ENCODE results near the gene PROZ. TPM values are rescaled to one million over a fixed set of nuclear protein-coding genes. Genes with fewer than 3 reads are reported as not detected.

PROZ gene
- total and polyA plus RNA-seq, 2 of the 13 experiments (the other 11 are each of a cell fraction or from before 2014, with no cell fraction given), result 5.6 to 22.5 TPM

DNA sequence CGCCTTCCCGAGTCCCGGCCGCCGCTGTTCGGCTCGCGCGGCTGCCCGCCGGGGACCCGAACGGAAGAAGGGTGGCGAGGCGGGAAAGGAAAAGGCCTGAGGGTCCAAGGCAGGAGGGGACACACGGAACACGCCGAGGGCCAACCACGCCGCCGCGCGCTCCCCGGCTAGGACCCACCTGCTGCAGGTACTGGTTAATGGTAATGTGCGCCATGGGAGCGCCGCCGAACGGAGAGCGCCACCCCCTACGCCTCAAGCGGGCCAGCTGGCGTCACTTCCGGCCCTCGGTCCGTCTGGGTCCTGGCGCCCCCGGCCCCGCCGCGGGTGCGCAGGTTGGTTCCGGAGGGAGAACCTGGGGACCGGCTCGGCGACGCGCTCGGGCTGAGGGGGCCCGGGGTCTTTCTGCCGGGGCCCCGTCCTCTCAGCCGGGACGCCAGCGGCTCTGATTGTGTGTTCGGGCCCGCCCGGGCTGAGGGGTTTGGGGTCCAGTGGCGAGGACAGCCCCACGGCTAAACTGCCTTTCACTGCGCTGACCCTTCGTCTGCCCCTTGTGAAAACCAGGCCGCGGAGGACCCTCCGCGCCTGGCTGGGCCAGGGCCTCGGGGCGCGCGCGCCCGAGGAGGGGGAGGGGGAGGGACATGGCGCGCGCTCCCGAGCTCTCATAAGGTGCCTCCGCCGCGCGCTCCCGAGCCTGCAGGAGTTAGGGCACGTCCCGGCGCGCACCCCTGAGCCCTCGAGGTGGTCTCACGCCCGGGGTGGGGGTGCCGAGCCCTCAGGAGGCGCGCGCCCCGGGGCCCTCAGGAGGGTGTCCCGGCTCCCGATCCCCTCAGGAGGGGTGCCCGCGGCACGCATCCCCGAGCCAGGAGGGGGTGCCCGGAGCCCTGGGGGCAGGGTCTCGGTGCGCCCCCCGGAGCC lies 50.2 kb downstream of the PROZ start, which contains the start of gene PCID2 (continued):
- TF ChIP-seq, protein P1, sequence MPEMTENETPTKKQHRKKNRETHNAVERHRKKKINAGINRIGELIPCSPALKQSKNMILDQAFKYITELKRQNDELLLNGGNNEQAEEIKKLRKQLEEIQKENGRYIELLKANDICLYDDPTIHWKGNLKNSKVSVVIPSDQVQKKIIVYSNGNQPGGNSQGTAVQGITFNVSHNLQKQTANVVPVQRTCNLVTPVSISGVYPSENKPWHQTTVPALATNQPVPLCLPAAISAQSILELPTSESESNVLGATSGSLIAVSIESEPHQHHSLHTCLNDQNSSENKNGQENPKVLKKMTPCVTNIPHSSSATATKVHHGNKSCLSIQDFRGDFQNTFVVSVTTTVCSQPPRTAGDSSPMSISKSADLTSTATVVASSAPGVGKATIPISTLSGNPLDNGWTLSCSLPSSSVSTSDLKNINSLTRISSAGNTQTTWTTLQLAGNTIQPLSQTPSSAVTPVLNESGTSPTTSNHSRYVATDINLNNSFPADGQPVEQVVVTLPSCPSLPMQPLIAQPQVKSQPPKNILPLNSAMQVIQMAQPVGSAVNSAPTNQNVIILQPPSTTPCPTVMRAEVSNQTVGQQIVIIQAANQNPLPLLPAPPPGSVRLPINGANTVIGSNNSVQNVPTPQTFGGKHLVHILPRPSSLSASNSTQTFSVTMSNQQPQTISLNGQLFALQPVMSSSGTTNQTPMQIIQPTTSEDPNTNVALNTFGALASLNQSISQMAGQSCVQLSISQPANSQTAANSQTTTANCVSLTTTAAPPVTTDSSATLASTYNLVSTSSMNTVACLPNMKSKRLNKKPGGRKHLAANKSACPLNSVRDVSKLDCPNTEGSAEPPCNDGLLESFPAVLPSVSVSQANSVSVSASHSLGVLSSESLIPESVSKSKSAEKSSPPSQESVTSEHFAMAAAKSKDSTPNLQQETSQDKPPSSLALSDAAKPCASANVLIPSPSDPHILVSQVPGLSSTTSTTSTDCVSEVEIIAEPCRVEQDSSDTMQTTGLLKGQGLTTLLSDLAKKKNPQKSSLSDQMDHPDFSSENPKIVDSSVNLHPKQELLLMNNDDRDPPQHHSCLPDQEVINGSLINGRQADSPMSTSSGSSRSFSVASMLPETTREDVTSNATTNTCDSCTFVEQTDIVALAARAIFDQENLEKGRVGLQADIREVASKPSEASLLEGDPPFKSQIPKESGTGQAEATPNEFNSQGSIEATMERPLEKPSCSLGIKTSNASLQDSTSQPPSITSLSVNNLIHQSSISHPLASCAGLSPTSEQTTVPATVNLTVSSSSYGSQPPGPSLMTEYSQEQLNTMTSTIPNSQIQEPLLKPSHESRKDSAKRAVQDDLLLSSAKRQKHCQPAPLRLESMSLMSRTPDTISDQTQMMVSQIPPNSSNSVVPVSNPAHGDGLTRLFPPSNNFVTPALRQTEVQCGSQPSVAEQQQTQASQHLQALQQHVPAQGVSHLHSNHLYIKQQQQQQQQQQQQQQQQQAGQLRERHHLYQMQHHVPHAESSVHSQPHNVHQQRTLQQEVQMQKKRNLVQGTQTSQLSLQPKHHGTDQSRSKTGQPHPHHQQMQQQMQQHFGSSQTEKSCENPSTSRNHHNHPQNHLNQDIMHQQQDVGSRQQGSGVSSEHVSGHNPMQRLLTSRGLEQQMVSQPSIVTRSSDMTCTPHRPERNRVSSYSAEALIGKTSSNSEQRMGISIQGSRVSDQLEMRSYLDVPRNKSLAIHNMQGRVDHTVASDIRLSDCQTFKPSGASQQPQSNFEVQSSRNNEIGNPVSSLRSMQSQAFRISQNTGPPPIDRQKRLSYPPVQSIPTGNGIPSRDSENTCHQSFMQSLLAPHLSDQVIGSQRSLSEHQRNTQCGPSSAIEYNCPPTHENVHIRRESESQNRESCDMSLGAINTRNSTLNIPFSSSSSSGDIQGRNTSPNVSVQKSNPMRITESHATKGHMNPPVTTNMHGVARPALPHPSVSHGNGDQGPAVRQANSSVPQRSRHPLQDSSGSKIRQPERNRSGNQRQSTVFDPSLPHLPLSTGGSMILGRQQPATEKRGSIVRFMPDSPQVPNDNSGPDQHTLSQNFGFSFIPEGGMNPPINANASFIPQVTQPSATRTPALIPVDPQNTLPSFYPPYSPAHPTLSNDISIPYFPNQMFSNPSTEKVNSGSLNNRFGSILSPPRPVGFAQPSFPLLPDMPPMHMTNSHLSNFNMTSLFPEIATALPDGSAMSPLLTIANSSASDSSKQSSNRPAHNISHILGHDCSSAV (CRISPR knock-in tag; IDR thresholded peaks at IDR 0.05; ENCODE audit: borderline replicate concordance), result no peak
- peak; percentile 61; the same call in 1 of the 2 replicates for TF ChIP-seq HNF4A (CRISPR knock-in tag; IDR thresholded peaks at IDR 0.05)
- TF ChIP-seq ZNF839 (CRISPR knock-in tag; IDR thresholded peaks at IDR 0.05; ENCODE audit: borderline replicate concordance), result peak; percentile 43; the same call in 1 of the 2 replicates
- 0 out of 2 replicates have a peak, but pooled peaks have one; percentile 31 for TF ChIP-seq ZSCAN21 (CRISPR knock-in tag; IDR thresholded peaks at IDR 0.05; ENCODE audit: borderline replicate concordance)
- TF ChIP-seq KDM4B (CRISPR knock-in tag; IDR thresholded peaks at IDR 0.05), result peak; percentile 72
- TF ChIP-seq, protein P2, sequence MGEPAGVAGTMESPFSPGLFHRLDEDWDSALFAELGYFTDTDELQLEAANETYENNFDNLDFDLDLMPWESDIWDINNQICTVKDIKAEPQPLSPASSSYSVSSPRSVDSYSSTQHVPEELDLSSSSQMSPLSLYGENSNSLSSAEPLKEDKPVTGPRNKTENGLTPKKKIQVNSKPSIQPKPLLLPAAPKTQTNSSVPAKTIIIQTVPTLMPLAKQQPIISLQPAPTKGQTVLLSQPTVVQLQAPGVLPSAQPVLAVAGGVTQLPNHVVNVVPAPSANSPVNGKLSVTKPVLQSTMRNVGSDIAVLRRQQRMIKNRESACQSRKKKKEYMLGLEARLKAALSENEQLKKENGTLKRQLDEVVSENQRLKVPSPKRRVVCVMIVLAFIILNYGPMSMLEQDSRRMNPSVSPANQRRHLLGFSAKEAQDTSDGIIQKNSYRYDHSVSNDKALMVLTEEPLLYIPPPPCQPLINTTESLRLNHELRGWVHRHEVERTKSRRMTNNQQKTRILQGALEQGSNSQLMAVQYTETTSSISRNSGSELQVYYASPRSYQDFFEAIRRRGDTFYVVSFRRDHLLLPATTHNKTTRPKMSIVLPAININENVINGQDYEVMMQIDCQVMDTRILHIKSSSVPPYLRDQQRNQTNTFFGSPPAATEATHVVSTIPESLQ (CRISPR knock-in tag; conservative IDR thresholded peaks at IDR 0.05), result 0 out of 2 replicates have a peak, but pooled peaks have one; percentile 76
- 0 out of 2 replicates have a peak, but pooled peaks have one; percentile 41 for TF ChIP-seq ZNF256 (CRISPR knock-in tag; conservative IDR thresholded peaks at IDR 0.05)
- TF ChIP-seq ZFX (CRISPR knock-in tag; IDR thresholded peaks at IDR 0.05; ENCODE audit: low read depth), result peak; percentile 99
- TF ChIP-seq ZNF772 (CRISPR knock-in tag; IDR thresholded peaks at IDR 0.05), result peak; percentile 78; the same call in 1 of the 2 replicates
- no peak for TF ChIP-seq SRSF9 (IDR thresholded peaks at IDR 0.05; ENCODE audit: borderline replicate concordance, insufficient read depth, low read depth, low read length, poor library complexity, severe bottlenecking)
- TF ChIP-seq, protein P3, sequence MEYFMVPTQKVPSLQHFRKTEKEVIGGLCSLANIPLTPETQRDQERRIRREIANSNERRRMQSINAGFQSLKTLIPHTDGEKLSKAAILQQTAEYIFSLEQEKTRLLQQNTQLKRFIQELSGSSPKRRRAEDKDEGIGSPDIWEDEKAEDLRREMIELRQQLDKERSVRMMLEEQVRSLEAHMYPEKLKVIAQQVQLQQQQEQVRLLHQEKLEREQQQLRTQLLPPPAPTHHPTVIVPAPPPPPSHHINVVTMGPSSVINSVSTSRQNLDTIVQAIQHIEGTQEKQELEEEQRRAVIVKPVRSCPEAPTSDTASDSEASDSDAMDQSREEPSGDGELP (IDR thresholded peaks at IDR 0.05; ENCODE audit: borderline replicate concordance, low read depth), result peak; percentile 53; the same call in 1 of the 2 replicates
- TF ChIP-seq, protein P4, sequence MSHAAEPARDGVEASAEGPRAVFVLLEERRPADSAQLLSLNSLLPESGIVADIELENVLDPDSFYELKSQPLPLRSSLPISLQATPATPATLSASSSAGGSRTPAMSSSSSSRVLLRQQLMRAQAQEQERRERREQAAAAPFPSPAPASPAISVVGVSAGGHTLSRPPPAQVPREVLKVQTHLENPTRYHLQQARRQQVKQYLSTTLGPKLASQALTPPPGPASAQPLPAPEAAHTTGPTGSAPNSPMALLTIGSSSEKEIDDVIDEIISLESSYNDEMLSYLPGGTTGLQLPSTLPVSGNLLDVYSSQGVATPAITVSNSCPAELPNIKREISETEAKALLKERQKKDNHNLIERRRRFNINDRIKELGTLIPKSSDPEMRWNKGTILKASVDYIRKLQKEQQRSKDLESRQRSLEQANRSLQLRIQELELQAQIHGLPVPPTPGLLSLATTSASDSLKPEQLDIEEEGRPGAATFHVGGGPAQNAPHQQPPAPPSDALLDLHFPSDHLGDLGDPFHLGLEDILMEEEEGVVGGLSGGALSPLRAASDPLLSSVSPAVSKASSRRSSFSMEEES (CRISPR knock-in tag; IDR thresholded peaks at IDR 0.05), result peak; percentile 44
- TF ChIP-seq ZNF615 (CRISPR knock-in tag; IDR thresholded peaks at IDR 0.05; ENCODE audit: borderline replicate concordance), result no peak

Data from HepG2 (cell line).